Lower lobe of right lung (tissue), 2 donors: Measurements from ENCODE around the gene LRP1B. TPM values are rescaled to one million over a fixed set of nuclear protein-coding genes. Genes with fewer than 3 reads are reported as not detected.

Experiments used
- ATAC-seq, 2 donors: fragments of 200-7000 bp; cut with Tn5 transposase; one replicate each; pipeline ENCODE4 v1.9.1; 2020 to 2022; ENCODE audit warnings: mild to moderate bottlenecking in 2 of 2, moderate library complexity in 2 of 2
- DNase-seq: peaks from one replicate; pipeline ENCODE4 v3.0.0-alpha.2; 2020
- H3K27ac ChIP-seq: fragments of 200-600 bp; one replicate; pipeline ENCODE4 v1.8.0; 2022
- H3K27me3 ChIP-seq: fragments of 200-600 bp; one replicate; pipeline ENCODE4 v1.8.0; 2022; ENCODE audit warnings: low read depth
- H3K36me3 ChIP-seq: fragments of 200-600 bp; one replicate; pipeline ENCODE4 v1.8.0; 2022; ENCODE audit warnings: mild to moderate bottlenecking
- H3K4me1 ChIP-seq: fragments of 200-600 bp; one replicate; pipeline ENCODE4 v1.8.0; 2022
- H3K4me3 ChIP-seq: fragments of 200-600 bp; one replicate; pipeline ENCODE4 v1.8.0; 2022; ENCODE audit warnings: mild to moderate bottlenecking
- H3K9me3 ChIP-seq: fragments of 200-600 bp; one replicate; pipeline ENCODE4 v1.8.0; 2022
- CTCF ChIP-seq: fragments of 200-600 bp; IDR thresholded peaks from one replicate; pipeline ENCODE4 v1.8.0; 2022; ENCODE audit warnings: antibody characterized with exemption, mild to moderate bottlenecking
- intact Hi-C: fragments of 100-400 bp; cut with DNase I; formaldehyde crosslinking; loops from one replicate; pipeline ENCODE4 v1.11.0; 2022
- total RNA-seq: library from RNA; stranded (reverse); fragmentation: NEBNext Ultra II Directional; extraction: Animal tissue kit (Norgen Biotek cat#: 25700); gene quantifications from one replicate; pipeline ENCODE4 v1.2.1, GENCODE V29; 2021
- donor health status: DM: no; HTN: yes; CAD: no; lungs with severe emphysema.

The LRP1B gene
- total RNA-seq, 1 donor from 2014 or later, result 0.09 TPM

DNA sequence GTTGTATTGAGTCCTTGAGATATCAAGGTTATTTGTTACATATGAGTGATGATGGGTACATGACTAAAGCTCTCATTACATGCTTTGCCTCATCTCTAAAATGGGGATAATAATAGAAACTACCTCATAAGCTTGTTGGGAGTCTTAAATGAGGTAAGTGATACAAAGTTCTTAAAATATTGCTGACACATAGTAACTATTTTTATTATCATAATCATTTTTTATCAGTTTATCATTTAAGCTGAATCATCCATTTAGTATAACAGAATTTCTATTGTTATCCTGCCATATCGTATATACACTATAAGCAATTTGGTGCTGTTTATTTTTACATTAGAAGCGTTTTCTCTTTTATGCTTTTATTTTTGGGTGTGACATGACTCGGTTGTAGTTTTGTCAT, 871.1 kb downstream of the LRP1B start:
- no peaks in the 10 kb centered on the region for H3K4me1 ChIP-seq
- TF ChIP-seq CTCF, result no peak
- no peaks in the 10 kb centered on the region for H3K27me3 ChIP-seq
- DNase-seq (no peak), ATAC-seq (no peak)
- no peaks in the 10 kb centered on the region for H3K9me3 ChIP-seq
- no peaks in the 10 kb centered on the region for H3K36me3 ChIP-seq
- intact Hi-C loops, result no loop called here
- no peak overlapping the region for H3K4me3 ChIP-seq
- no peak overlapping the region for H3K27ac ChIP-seq

DNA sequence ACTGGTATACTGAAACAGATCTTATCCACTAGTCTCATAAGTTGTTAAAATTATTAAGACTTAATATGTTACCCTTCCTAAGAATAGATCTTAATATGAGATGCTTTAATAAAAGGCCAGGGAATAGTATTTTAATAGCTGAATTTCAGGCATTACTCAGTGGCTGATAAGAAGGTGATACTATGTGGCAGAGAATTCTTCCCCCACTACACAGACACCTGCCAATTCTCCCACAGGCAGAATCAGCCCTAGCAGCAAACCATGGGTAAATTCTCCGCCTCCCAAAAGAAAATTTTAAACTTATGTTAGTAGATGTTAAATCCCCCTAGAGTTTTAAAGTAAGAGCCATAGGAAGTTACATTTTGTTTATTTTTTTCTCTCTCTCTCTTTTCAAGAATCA, 888.8 kb downstream of the LRP1B start:
- Histone ChIP-seq H3K27ac (no peak overlapping the region), H3K9me3 (no peaks in the 10 kb centered on the region), H3K4me3 (no peak overlapping the region), H3K27me3 (no peaks in the 10 kb centered on the region), H3K4me1 (no peaks in the 10 kb centered on the region), H3K36me3 (no peaks in the 10 kb centered on the region)
- no peak for DNase-seq
- TF ChIP-seq CTCF, result no peak
- ATAC-seq, result no peak
- intact Hi-C loops, result no loop called here

GRCh38 chr2:141226560-141226959, 904.3 kb downstream of the LRP1B start:
- H3K36me3 ChIP-seq, result no peaks in the 10 kb centered on the region
- intact Hi-C loops, result no loop called here
- H3K27ac ChIP-seq, result no peak overlapping the region
- ATAC-seq, result no peak
- no peaks in the 10 kb centered on the region for H3K27me3 ChIP-seq
- no peak for DNase-seq
- H3K4me3 ChIP-seq, result no peak overlapping the region
- no peaks in the 10 kb centered on the region for H3K4me1 ChIP-seq
- no peaks in the 10 kb centered on the region for H3K9me3 ChIP-seq
- TF ChIP-seq CTCF, result no peak

DNA sequence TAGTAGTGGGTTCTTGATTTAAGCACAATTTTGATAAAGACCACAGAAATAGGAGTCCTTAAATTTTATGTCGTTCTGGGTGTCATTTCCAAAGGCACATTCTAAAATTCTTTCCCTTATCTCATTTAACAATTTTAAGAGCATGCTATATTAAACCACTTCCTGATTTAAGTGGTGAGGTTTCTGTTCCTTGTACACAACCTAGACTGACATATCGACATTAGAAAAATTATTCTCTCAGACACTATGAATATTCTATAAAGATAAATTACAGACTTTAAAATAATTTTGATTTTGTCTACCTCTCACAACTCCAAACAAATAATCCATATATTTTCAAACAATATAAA, 923.8 kb downstream of the LRP1B start:
- TF ChIP-seq CTCF, result no peak
- H3K27ac ChIP-seq, result no peak overlapping the region
- no peaks in the 10 kb centered on the region for H3K27me3 ChIP-seq
- DNase-seq (no peak), ATAC-seq (no peak)
- no peaks in the 10 kb centered on the region for H3K36me3 ChIP-seq
- H3K9me3 ChIP-seq, result no peaks in the 10 kb centered on the region
- intact Hi-C loops, result no loop called here
- H3K4me1 ChIP-seq, result no peaks in the 10 kb centered on the region
- H3K4me3 ChIP-seq, result no peak overlapping the region

DNA sequence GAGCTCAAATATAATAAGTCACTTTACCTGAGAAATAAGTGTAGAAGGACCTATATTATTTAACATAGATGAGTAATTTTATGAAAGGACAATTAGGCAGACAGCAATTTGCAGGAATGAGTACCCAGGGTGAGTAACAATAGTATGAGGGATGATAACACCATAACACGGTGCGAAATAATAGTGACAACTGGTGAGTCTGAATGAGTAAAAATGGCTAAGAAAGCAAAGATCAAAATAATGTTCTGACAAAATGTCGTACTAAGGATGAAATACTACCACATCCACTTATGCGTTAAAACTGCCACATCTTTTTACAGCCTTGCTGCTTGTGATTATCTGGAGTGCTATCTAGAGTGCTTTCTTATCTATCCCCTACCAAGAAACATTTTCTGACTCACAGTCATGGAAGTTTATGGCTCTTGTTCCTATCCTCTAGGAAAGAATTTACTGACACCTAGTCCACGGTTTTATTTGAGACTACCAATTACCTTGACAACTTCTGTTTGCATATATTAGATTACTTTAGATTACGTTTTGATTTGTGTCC, 929.7 kb downstream of the LRP1B start:
- H3K9me3 ChIP-seq, result no peaks in the 10 kb centered on the region
- no peak for TF ChIP-seq CTCF
- no peaks in the 10 kb centered on the region for H3K27me3 ChIP-seq
- intact Hi-C loops, result no loop called here
- H3K36me3 ChIP-seq, result no peaks in the 10 kb centered on the region
- H3K4me1 ChIP-seq, result no peaks in the 10 kb centered on the region
- ATAC-seq, result no peak
- no peak overlapping the region for H3K27ac ChIP-seq
- DNase-seq, result no peak
- no peak overlapping the region for H3K4me3 ChIP-seq

- DNase-seq (no peak), ATAC-seq (no peak)
- no peak overlapping the region for H3K27ac ChIP-seq
- H3K36me3 ChIP-seq, result no peaks in the 10 kb centered on the region
- TF ChIP-seq CTCF, result no peak
- H3K9me3 ChIP-seq, result no peaks in the 10 kb centered on the region
- no peaks in the 10 kb centered on the region for H3K27me3 ChIP-seq
- no peak overlapping the region for H3K4me3 ChIP-seq
- H3K4me1 ChIP-seq, result no peaks in the 10 kb centered on the region
- intact Hi-C loops, result no loop called here
Observed at GRCh38 chr2:141200191-141200590, 930.6 kb downstream of the LRP1B start.
